Measurements from ENCODE around the gene PDC. TPM values are rescaled to one million over a fixed set of nuclear protein-coding genes. Genes with fewer than 3 reads are reported as not detected.

PDC gene
- total and polyA plus RNA-seq, 9 of the 15 experiments (the other 6 are each of a cell fraction or from before 2014, with no cell fraction given): not detected

- Histone ChIP-seq H3K4me2 (ENCODE audit: insufficient read depth, low read length) (no peak overlapping the region), H3K27ac (ENCODE audit: extremely low read depth, low read depth, low read length) (no peak overlapping the region), H3K79me2 (ENCODE audit: control insufficient read depth, insufficient read depth, low read length) (no peaks in the 10 kb centered on the region), H2AFZ (ENCODE audit: low read depth, low read length) (no peak overlapping the region), H3K36me3 (ENCODE audit: control insufficient read depth, insufficient read depth, low read length) (no peaks in the 10 kb centered on the region), H3K4me3 (no peak overlapping the region), H3K4me1 (replicated peaks in 1 of 2; ENCODE audit: control insufficient read depth in 2 of 2, insufficient read depth in 2 of 2, low read length in 2 of 2) (no peaks in the 10 kb centered on the region), H3K9me3 (replicated peaks; ENCODE audit: control insufficient read depth, insufficient read depth, low read depth, low read length) (no peaks in the 10 kb centered on the region), H4K20me1 (replicated peaks; ENCODE audit: control insufficient read depth, insufficient read depth, low read length) (no peaks in the 10 kb centered on the region), H3K9me1 (ENCODE audit: control insufficient read depth, insufficient read depth, low read length) (no peaks in the 10 kb centered on the region), H3K27me3 (ENCODE audit: control insufficient read depth in 2 of 2, insufficient read depth in 2 of 2, low read length in 2 of 2) (no peaks in the 10 kb centered on the region), H3K9ac (ENCODE audit: insufficient read depth in 1 of 2, low read depth in 2 of 2, low read length in 2 of 2) (no peak overlapping the region)
- ChIA-PET CTCF (ENCODE audit: low intra/inter-chr PET ratio) (no interaction called here), POLR2A (no interaction called here)
- 0% methylated on average over 2 of the region's 2 CpGs for WGBS (ENCODE audit: insufficient coverage, low coverage, missing lambda C conversion rate)
- ATAC-seq: no peak
- no peak for DNase-seq (ENCODE audit: extremely low read depth in 1 of 4, low spot score in 3 of 4)
- intact Hi-C loops (cut with micrococcal nuclease) (no loop called here), in situ Hi-C loops (cut with MboI) (no loop called here)
- BruUV-seq (replicated peaks): no TSS peak
- FAIRE-seq: no peak
- TF ChIP-seq ZNF354B (CRISPR knock-in tag; IDR thresholded peaks at IDR 0.05): no peak
- no peak for TF ChIP-seq HES1 (IDR thresholded peaks at IDR 0.05; ENCODE audit: low read depth)
- TF ChIP-seq CTCF (IDR thresholded peaks at IDR 0.05 in 2 of 3, conservative IDR thresholded peaks at IDR 0.05 in 1 of 3; ENCODE audit: insufficient read depth in 2 of 3, low read depth in 1 of 3, low read length in 3 of 3): no peak
- no peak for TF ChIP-seq ELK1 (CRISPR knock-in tag; IDR thresholded peaks at IDR 0.05)
- no peak for TF ChIP-seq ZNF79 (CRISPR knock-in tag; IDR thresholded peaks at IDR 0.05; ENCODE audit: low read depth)
- TF ChIP-seq ZZZ3 (IDR thresholded peaks at IDR 0.05): no peak
- no peak for TF ChIP-seq LEF1 (IDR thresholded peaks at IDR 0.05)
- no peak for TF ChIP-seq ZNF583 (CRISPR knock-in tag; IDR thresholded peaks at IDR 0.05)
- no peak for TF ChIP-seq NRF1 (conservative IDR thresholded peaks at IDR 0.05 in 1 of 2, IDR thresholded peaks at IDR 0.05 in 1 of 2)
- TF ChIP-seq POLR2AphosphoS2 (IDR thresholded peaks at IDR 0.05; ENCODE audit: low read length): no peak
- no peak for TF ChIP-seq ZNF75A (CRISPR knock-in tag; IDR thresholded peaks at IDR 0.05)
- TF ChIP-seq NELFE (IDR thresholded peaks at IDR 0.05; ENCODE audit: insufficient read depth, insufficient read length): no peak
- TF ChIP-seq TAF7 (tag; IDR thresholded peaks at IDR 0.05): no peak
- TF ChIP-seq HMGN3 (IDR thresholded peaks at IDR 0.05; ENCODE audit: borderline replicate concordance, extremely low read depth, insufficient read length, low read depth, low read length): no peak
- TF ChIP-seq OTX1 (CRISPR knock-in tag; IDR thresholded peaks at IDR 0.05): no peak
- TF ChIP-seq CCNT2 (IDR thresholded peaks at IDR 0.05; ENCODE audit: borderline replicate concordance, extremely low read depth, insufficient read length, low read depth, low read length): no peak
- no peak for TF ChIP-seq ZNF398 (CRISPR knock-in tag; IDR thresholded peaks at IDR 0.05)
- no peak for TF ChIP-seq MLX (CRISPR knock-in tag; conservative IDR thresholded peaks at IDR 0.05)
These were observed 18.2 kb upstream of the PDC start for GRCh38 chr1:186479162-186479561.
